Calu3 (cell line): Measurements from ENCODE around the gene ZNF148. TPM values are rescaled to one million over a fixed set of nuclear protein-coding genes. Genes with fewer than 3 reads are reported as not detected.

Experiments used
- BruUV-seq: library from RNA; stranded (reverse); fragments of 400-500 nt; replicated peaks from 2 replicates; lab custom pipeline; 2021; lab: Mats Ljungman, UMichigan
- CTCF ChIA-PET: fragments of 300-600 bp; sonication (Branson Sonifier 250); formaldehyde crosslinking; loops from one replicate; lab custom pipeline; 2022; ENCODE audit warnings: antibody characterized with exemption; lab: Charles Lee
- DNase-seq: peaks from one replicate; pipeline ENCODE4 v3.0.0; 2022
- H3K27ac Mint-ChIP-seq: one replicate; pipeline ENCODE4 v1.8.0; 2022; ENCODE audit warnings: mixed read lengths; ENCODE audit not compliant: unreplicated experiment
- H3K27me3 Mint-ChIP-seq: one replicate; pipeline ENCODE4 v1.8.0; 2022; ENCODE audit warnings: mixed read lengths; ENCODE audit not compliant: unreplicated experiment
- H3K36me3 Mint-ChIP-seq: one replicate; pipeline ENCODE4 v1.8.0; 2022; ENCODE audit warnings: mild to moderate bottlenecking, moderate library complexity, mixed read lengths; ENCODE audit not compliant: insufficient read depth, unreplicated experiment
- H3K4me1 Mint-ChIP-seq: one replicate; pipeline ENCODE4 v1.8.0; 2022; ENCODE audit warnings: mild to moderate bottlenecking, low read depth, mixed read lengths; ENCODE audit not compliant: unreplicated experiment
- H3K4me3 Mint-ChIP-seq: one replicate; pipeline ENCODE4 v1.8.0; 2022; ENCODE audit warnings: mild to moderate bottlenecking, low read depth, moderate library complexity, mixed read lengths; ENCODE audit not compliant: unreplicated experiment
- H3K9me3 Mint-ChIP-seq: one replicate; pipeline ENCODE4 v1.8.0; 2022; ENCODE audit warnings: low read depth, mixed read lengths; ENCODE audit not compliant: unreplicated experiment
- intact Hi-C: fragments of 100-400 bp; cut with micrococcal nuclease; formaldehyde crosslinking; loops from one replicate; pipeline ENCODE4 v1.10.0; 2022; ENCODE audit not compliant: unreplicated experiment
- total RNA-seq: library from RNA; stranded (reverse); gene quantifications from 2 replicates; pipeline ENCODE4 v1.2.3, GENCODE V29; 2022
- TF ChIP-seq, protein P1 (sequence below): fragments of 200-600 bp; IDR thresholded peaks from one replicate; pipeline ENCODE4 v1.8.0; 2022; ENCODE audit warnings: antibody characterized with exemption; ENCODE audit not compliant: unreplicated experiment

The ZNF148 gene
- total RNA-seq, 1 experiment from 2014 or later = 55.0 TPM

- peaks cover 50% of the 10 kb centered on the region for H3K27me3 Mint-ChIP-seq
- CTCF ChIA-PET = no interaction called here
- H3K9me3 Mint-ChIP-seq = peaks cover 1% of the 10 kb centered on the region
- H3K4me1 Mint-ChIP-seq = no peaks in the 10 kb centered on the region
- intact Hi-C loops = no loop called here
- no TSS peak for BruUV-seq
- DNase-seq = no peak
- H3K36me3 Mint-ChIP-seq = no peaks in the 10 kb centered on the region
- H3K4me3 Mint-ChIP-seq = no peak overlapping the region
- H3K27ac Mint-ChIP-seq = no peak overlapping the region
- TF ChIP-seq, protein P1, sequence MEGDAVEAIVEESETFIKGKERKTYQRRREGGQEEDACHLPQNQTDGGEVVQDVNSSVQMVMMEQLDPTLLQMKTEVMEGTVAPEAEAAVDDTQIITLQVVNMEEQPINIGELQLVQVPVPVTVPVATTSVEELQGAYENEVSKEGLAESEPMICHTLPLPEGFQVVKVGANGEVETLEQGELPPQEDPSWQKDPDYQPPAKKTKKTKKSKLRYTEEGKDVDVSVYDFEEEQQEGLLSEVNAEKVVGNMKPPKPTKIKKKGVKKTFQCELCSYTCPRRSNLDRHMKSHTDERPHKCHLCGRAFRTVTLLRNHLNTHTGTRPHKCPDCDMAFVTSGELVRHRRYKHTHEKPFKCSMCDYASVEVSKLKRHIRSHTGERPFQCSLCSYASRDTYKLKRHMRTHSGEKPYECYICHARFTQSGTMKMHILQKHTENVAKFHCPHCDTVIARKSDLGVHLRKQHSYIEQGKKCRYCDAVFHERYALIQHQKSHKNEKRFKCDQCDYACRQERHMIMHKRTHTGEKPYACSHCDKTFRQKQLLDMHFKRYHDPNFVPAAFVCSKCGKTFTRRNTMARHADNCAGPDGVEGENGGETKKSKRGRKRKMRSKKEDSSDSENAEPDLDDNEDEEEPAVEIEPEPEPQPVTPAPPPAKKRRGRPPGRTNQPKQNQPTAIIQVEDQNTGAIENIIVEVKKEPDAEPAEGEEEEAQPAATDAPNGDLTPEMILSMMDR = no peak
Measured at GRCh38 chr3:125401402-125401801, 26.3 kb upstream of the ZNF148 start.

- TF ChIP-seq, protein P1 = no peak
- H3K36me3 Mint-ChIP-seq = no peaks in the 10 kb centered on the region
- DNase-seq = peak; percentile 14
- peaks cover 2% of the 10 kb centered on the region for H3K9me3 Mint-ChIP-seq
- BruUV-seq = no TSS peak
- intact Hi-C loops = no loop called here
- CTCF ChIA-PET = interaction anchor here (0.7 to 1.0 kb wide), 2 partner anchors 18 to 64 kb away, joined by 3 to 6 read pairs; no protein-coding TSS in a partner anchor
- H3K27me3 Mint-ChIP-seq = peaks cover 34% of the 10 kb centered on the region
- H3K27ac Mint-ChIP-seq = no peak overlapping the region
- H3K4me1 Mint-ChIP-seq = peaks cover 10% of the 10 kb centered on the region
- H3K4me3 Mint-ChIP-seq = no peak overlapping the region
Measured at GRCh38 chr3:125398952-125399351, 23.8 kb upstream of the ZNF148 start.

DNA sequence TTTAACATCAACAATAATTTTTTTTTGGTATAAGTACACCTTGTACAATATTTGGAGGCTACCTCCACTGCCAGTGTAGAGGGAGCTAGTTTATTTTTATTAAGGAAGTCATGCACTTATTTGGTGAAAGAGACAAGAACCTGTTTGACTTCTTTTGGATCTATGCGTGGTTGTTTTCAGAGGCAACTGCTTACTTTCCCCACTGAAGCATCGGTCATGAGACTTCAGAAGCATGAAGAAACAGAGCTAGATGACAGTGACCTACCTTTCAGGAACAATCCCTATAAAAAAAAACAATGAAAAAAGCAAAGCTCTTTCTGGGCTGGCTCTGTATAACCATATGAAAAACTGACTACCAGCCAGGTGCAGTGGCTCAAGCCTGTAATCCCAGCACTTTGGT lies 20.0 kb upstream of the ZNF148 start:
- TF ChIP-seq, protein P1 = no peak
- peaks cover 2% of the 10 kb centered on the region for H3K9me3 Mint-ChIP-seq
- no peaks in the 10 kb centered on the region for H3K36me3 Mint-ChIP-seq
- peaks cover 18% of the 10 kb centered on the region for H3K4me1 Mint-ChIP-seq
- no peak overlapping the region for H3K4me3 Mint-ChIP-seq
- peaks cover 25% of the 10 kb centered on the region for H3K27me3 Mint-ChIP-seq
- CTCF ChIA-PET = interaction anchor here (0.6 to 1.4 kb wide), 2 partner anchors 41 to 245 kb away, joined by 4 read pairs; no protein-coding TSS in a partner anchor
- peak; percentile 11 for DNase-seq
- no TSS peak for BruUV-seq
- intact Hi-C loops = no loop called here
- H3K27ac Mint-ChIP-seq = no peak overlapping the region

- intact Hi-C loops = no loop called here
- H3K4me3 Mint-ChIP-seq = no peak overlapping the region
- CTCF ChIA-PET = interaction anchor here (1.4 kb wide), 1 partner anchor 244 kb away, joined by 4 read pairs; no protein-coding TSS in a partner anchor
- no peaks in the 10 kb centered on the region for H3K36me3 Mint-ChIP-seq
- peaks cover 18% of the 10 kb centered on the region for H3K27me3 Mint-ChIP-seq
- H3K4me1 Mint-ChIP-seq = peaks cover 18% of the 10 kb centered on the region
- DNase-seq = no peak
- H3K27ac Mint-ChIP-seq = no peak overlapping the region
- TF ChIP-seq, protein P1 = no peak
- BruUV-seq = no TSS peak
- peaks cover 2% of the 10 kb centered on the region for H3K9me3 Mint-ChIP-seq
Measured at GRCh38 chr3:125394406-125394805, 19.3 kb upstream of the ZNF148 start.
